Tibial nerve (tissue), 4 donors: Measurements from ENCODE around the gene TMEM82.

Source experiments
- EP300 ChIP-seq, 2 donors: sonication (generic); formaldehyde crosslinking; IDR thresholded peaks; one replicate each; pipeline ENCODE4 v1.6.1; 2017; ENCODE audit warnings: antibody characterized with exemption in 2 of 2, mild to moderate bottlenecking in 1 of 2
- POLR2A ChIP-seq, 2 donors: fragments of 450-650 bp; IDR thresholded peaks; one replicate each; pipeline ENCODE4 v1.6.1; 2017; ENCODE audit warnings: antibody characterized with exemption in 2 of 2, mild to moderate bottlenecking in 2 of 2, moderate library complexity in 2 of 2
- TF ChIP-seq, protein P1 (sequence below), 5 experiments: fragments of 200-600 bp in 3 of 5; fragments of 450-650 bp in 2 of 5; sonication (generic) in 3 of 5; IDR thresholded peaks; one replicate each; pipeline ENCODE4 v1.5.1; 2016 to 2019; ENCODE audit warnings: antibody characterized with exemption in 5 of 5, mild to moderate bottlenecking in 3 of 5, moderate library complexity in 2 of 5

DNA sequence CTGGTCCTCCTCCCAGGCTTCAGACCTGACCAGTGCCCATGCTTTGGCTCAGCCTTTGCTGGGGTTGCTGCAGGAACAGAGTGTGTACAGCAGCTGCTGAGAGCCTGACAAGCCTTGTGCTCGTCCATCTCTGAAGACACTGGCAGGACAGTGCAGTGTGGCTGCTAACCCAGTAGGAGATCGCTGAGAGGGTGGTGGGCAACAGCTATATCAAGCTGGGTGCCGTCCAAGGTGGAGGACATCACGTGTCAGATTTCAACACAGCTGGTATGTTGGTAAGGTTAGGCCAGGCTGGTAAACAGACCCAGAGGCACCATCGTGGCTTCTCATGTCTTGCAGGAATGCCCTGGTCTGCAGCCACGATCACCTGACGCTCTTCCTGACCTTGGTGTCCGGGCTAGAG lies 24.1 kb upstream of the TMEM82 start:
- TF ChIP-seq, protein P1, sequence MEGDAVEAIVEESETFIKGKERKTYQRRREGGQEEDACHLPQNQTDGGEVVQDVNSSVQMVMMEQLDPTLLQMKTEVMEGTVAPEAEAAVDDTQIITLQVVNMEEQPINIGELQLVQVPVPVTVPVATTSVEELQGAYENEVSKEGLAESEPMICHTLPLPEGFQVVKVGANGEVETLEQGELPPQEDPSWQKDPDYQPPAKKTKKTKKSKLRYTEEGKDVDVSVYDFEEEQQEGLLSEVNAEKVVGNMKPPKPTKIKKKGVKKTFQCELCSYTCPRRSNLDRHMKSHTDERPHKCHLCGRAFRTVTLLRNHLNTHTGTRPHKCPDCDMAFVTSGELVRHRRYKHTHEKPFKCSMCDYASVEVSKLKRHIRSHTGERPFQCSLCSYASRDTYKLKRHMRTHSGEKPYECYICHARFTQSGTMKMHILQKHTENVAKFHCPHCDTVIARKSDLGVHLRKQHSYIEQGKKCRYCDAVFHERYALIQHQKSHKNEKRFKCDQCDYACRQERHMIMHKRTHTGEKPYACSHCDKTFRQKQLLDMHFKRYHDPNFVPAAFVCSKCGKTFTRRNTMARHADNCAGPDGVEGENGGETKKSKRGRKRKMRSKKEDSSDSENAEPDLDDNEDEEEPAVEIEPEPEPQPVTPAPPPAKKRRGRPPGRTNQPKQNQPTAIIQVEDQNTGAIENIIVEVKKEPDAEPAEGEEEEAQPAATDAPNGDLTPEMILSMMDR (IDR thresholded peaks at IDR 0.05): no peak
- TF ChIP-seq POLR2A (IDR thresholded peaks at IDR 0.05): no peak
- TF ChIP-seq EP300 (IDR thresholded peaks at IDR 0.05): no peak
